Peyer's patch (tissue), 4 donors: ENCODE data around the gene EDIL3. TPM values are rescaled to one million over a fixed set of nuclear protein-coding genes. Genes with fewer than 3 reads are reported as not detected.

Experiments
- DNase-seq, 3 donors: peaks; one replicate each; pipeline ENCODE4 v3.0.0-alpha.2; 2017 to 2019
- H3K27ac ChIP-seq, 4 donors: fragments of 200-600 bp; sonication (generic); one replicate each; pipeline ENCODE4 v1.5.1; 2016 to 2019
- H3K27me3 ChIP-seq, 2 donors: fragments of 200-600 bp; sonication (generic); one replicate each; pipeline ENCODE4 v1.5.1; 2019
- H3K36me3 ChIP-seq, 3 donors: fragments of 200-600 bp; sonication (generic); one replicate each; pipeline ENCODE4 v1.5.1; 2016 to 2019
- H3K4me1 ChIP-seq, 4 donors: fragments of 200-600 bp; sonication (generic); one replicate each; pipeline ENCODE4 v1.5.1; 2016 to 2019
- H3K4me3 ChIP-seq, 4 donors: fragments of 200-600 bp; sonication (generic); 1 replicate in 3 of 4; 2 replicates in 1 of 4; pipeline ENCODE4 v1.5.1; 2016 to 2019; ENCODE audit warnings: mild to moderate bottlenecking in 1 of 4
- H3K9me3 ChIP-seq, 4 donors: fragments of 200-600 bp; sonication (generic); one replicate each; pipeline ENCODE4 v1.5.1; 2016 to 2019; ENCODE audit warnings: mild to moderate bottlenecking in 1 of 4
- POLR2A ChIP-seq, 2 donors: fragments of 450-650 bp; IDR thresholded peaks; one replicate each; pipeline ENCODE4 v1.5.1; 2017; ENCODE audit warnings: antibody characterized with exemption in 2 of 2, mild to moderate bottlenecking in 2 of 2, moderate library complexity in 2 of 2
- total RNA-seq, 4 donors: library from RNA; depleted of rRNA; stranded (reverse); fragments of >200 nt; gene quantifications; one replicate each; pipeline ENCODE4 v1.1.0, GENCODE V29; 2016
- TF ChIP-seq, protein P1 (sequence below), 6 experiments: fragments of 450-650 bp in 4 of 6; fragments of 200-600 bp in 2 of 6; sonication (generic) in 1 of 6; IDR thresholded peaks; one replicate each; pipeline ENCODE4 v1.5.1; 2017 to 2019; ENCODE audit warnings: antibody characterized with exemption in 6 of 6, mild to moderate bottlenecking in 3 of 6, moderate library complexity in 1 of 6

Gene EDIL3
- total RNA-seq, 4 donors from 2014 or later, result 6.0 to 18.2 (median 6.4) TPM

DNA sequence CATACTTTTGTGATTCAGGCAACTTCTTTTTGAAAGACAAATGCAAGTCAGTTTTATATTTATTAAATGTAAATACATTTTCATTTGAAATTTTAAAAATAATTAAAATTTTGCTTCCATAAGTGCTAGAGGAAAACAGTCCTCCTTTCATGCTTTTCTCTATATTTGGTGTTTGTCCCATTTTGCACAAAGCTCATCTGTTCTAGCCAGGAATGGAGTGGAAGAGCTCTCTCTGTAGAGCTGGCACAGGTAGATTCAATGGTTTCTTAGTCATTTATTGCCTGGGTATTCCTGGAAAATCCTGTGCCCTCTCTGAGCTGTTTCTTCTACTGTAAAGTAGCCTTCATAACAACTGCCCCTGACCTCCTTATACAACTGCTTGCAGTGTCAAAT, 396.4 kb downstream of the EDIL3 start:
- Histone ChIP-seq H3K27me3 (no peaks in the 10 kb centered on the region), H3K27ac (no peak overlapping the region), H3K9me3 (no peaks in the 10 kb centered on the region), H3K36me3 (no peaks in the 10 kb centered on the region), H3K4me1 (no peaks in the 10 kb centered on the region), H3K4me3 (no peak overlapping the region)
- TF ChIP-seq POLR2A (IDR thresholded peaks at IDR 0.05), result no peak
- TF ChIP-seq, protein P1, sequence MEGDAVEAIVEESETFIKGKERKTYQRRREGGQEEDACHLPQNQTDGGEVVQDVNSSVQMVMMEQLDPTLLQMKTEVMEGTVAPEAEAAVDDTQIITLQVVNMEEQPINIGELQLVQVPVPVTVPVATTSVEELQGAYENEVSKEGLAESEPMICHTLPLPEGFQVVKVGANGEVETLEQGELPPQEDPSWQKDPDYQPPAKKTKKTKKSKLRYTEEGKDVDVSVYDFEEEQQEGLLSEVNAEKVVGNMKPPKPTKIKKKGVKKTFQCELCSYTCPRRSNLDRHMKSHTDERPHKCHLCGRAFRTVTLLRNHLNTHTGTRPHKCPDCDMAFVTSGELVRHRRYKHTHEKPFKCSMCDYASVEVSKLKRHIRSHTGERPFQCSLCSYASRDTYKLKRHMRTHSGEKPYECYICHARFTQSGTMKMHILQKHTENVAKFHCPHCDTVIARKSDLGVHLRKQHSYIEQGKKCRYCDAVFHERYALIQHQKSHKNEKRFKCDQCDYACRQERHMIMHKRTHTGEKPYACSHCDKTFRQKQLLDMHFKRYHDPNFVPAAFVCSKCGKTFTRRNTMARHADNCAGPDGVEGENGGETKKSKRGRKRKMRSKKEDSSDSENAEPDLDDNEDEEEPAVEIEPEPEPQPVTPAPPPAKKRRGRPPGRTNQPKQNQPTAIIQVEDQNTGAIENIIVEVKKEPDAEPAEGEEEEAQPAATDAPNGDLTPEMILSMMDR (IDR thresholded peaks at IDR 0.05), result no peak
- DNase-seq, result no peak

DNA sequence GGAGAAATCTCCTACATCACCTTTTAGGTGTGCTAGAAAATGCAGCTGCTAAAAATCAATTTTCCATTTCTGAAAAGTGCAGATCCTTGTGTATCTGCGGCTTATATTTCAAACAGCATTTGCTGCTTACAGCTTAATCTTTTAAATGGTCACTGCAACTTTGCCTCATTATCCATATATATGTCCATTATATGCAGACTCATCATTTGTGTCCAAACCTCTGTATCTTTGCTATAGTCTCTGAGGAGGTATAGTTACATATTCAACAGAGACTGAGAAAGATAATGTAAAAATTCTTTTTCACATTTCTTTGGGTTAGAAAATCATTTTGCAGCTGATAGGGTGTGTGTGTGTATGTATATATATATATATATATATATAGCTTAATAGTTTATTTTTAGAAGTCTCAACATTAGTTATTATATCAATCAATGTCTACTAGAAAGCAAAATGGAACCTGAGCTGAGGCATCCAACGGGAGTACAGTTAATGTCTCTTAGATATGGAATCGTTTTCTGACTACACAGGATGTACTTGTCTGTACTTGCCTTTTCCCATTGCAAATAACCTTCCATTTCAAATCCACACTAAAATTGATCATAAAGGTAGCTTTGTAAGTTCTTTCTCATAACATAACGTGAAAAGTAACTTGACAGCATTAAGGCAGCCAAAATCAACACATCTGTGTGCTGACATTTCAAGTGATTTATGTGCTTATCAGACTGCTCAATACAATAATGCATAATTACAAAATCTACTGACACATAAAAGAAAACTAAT, 397.0 kb downstream of the EDIL3 start:
- DNase-seq, result no peak
- no peaks in the 10 kb centered on the region for H3K4me1 ChIP-seq
- H3K36me3 ChIP-seq, result no peaks in the 10 kb centered on the region
- no peak overlapping the region for H3K27ac ChIP-seq
- TF ChIP-seq, protein P1 (IDR thresholded peaks at IDR 0.05), result no peak
- TF ChIP-seq POLR2A (IDR thresholded peaks at IDR 0.05), result no peak
- H3K27me3 ChIP-seq, result no peaks in the 10 kb centered on the region
- no peaks in the 10 kb centered on the region for H3K9me3 ChIP-seq
- H3K4me3 ChIP-seq, result no peak overlapping the region

DNA sequence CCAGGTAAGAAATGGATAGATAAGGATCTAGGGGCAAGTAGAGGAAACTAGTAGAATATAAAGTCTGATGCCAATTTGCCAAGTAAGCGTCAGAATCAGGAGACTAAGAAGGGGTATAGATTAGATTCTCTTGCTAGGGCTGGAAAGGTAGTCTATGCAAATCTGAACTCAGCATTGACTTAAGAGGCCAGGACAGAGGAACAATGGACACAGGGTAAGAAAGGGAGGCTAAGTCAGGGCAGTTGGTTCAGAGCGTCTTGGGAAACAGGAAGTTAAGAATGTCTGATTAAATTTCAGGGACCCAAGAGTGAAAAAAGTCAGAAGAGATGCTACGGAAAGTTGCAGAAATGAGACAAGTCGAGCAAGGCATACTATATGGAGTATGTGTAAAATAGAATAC, 400.8 kb downstream of the EDIL3 start:
- no peaks in the 10 kb centered on the region for H3K27me3 ChIP-seq
- TF ChIP-seq, protein P1 (IDR thresholded peaks at IDR 0.05), result no peak
- TF ChIP-seq POLR2A (IDR thresholded peaks at IDR 0.05), result no peak
- H3K36me3 ChIP-seq, result no peaks in the 10 kb centered on the region
- H3K27ac ChIP-seq, result no peak overlapping the region
- H3K4me3 ChIP-seq, result no peak overlapping the region
- no peaks in the 10 kb centered on the region for H3K4me1 ChIP-seq
- no peak for DNase-seq
- no peaks in the 10 kb centered on the region for H3K9me3 ChIP-seq

DNA sequence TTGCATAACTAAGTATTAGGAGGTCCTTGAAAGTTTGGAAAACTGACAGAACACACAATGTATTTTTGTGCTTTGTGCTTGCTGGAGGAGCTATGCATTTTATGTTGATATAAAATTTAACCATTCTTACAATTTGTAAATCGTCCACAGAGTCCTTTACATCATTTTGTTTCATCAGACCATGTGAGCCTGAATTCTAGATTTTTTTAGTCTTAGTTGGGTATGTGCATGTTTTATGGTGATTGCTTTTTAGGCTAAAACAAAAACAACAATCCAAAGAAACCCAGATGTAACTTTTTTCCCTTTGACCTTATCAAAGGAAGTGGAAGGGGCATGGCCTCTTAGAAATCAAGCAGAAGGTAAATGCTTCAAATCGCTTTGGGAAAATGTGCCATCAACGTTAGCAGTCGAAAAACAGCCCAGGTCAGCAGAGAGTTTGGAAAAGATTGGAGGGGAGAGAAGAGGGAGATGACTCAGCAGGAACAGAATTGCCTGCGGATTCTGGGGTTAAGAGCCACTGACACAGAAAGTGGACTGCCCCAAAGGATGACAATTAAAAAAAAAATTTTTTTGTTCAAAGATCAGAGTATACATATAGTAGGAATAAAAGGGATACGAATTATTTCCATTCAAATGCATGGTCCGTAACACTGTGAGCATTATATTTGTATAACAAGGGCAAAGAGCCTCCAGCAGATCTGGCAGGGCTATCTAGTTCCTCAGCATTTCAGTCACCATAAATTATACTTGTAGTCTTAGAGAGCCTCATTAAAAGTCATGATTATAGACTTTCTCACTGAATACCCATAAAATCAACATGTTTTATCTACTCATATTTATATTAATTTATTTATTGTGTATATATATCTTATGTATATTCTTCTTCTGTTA, 410.5 kb downstream of the EDIL3 start:
- Histone ChIP-seq H3K9me3 (no peaks in the 10 kb centered on the region), H3K4me1 (no peaks in the 10 kb centered on the region), H3K36me3 (no peaks in the 10 kb centered on the region), H3K27me3 (no peaks in the 10 kb centered on the region), H3K27ac (no peak overlapping the region), H3K4me3 (no peak overlapping the region)
- DNase-seq, result no peak
- TF ChIP-seq, protein P1 (IDR thresholded peaks at IDR 0.05), result no peak
- no peak for TF ChIP-seq POLR2A (IDR thresholded peaks at IDR 0.05)

GRCh38 chr5:83972909-83973308, 411.8 kb downstream of the EDIL3 start:
- TF ChIP-seq, protein P1 (IDR thresholded peaks at IDR 0.05), result no peak
- TF ChIP-seq POLR2A (IDR thresholded peaks at IDR 0.05), result no peak
- H3K27ac ChIP-seq, result no peak overlapping the region
- no peak overlapping the region for H3K4me3 ChIP-seq
- no peak for DNase-seq
- H3K9me3 ChIP-seq, result no peaks in the 10 kb centered on the region
- H3K27me3 ChIP-seq, result no peaks in the 10 kb centered on the region
- no peaks in the 10 kb centered on the region for H3K4me1 ChIP-seq
- no peaks in the 10 kb centered on the region for H3K36me3 ChIP-seq
